Natural killer cell (primary cell): ENCODE results near the gene PDILT. TPM values are rescaled to one million over a fixed set of nuclear protein-coding genes. Genes with fewer than 3 reads are reported as not detected.

ENCODE experiments used
- ATAC-seq, 3 donors: fragments of 150-1000 bp in 2 of 3; fragments of 200-7000 bp in 1 of 3; cut with Tn5 transposase; 1 replicate in 1 of 3; 2 replicates in 2 of 3; pipeline ENCODE4 v1.10.0; 2021; ENCODE audit warnings: mild to moderate bottlenecking in 2 of 3, moderate library complexity in 2 of 3
- DNase-seq, 2 donors: peaks; one replicate each; pipeline versions ENCODE4 v3.0.0 to v3.0.0-alpha.2; 2013 to 2021; ENCODE audit warnings: mixed read lengths in 1 of 2
- H3K27ac ChIP-seq: one replicate; pipeline ENCODE4 v1.5.1; 2013; ENCODE audit warnings: mild to moderate bottlenecking, low read length
- H3K27me3 ChIP-seq: one replicate; pipeline ENCODE4 v1.6.1; 2013; ENCODE audit warnings: low read length; ENCODE audit not compliant: control insufficient read depth, insufficient read depth
- H3K36me3 ChIP-seq: one replicate; pipeline ENCODE4 v1.6.1; 2013; ENCODE audit warnings: low read length; ENCODE audit not compliant: control insufficient read depth, insufficient read depth
- H3K4me1 ChIP-seq: one replicate; pipeline ENCODE4 v1.6.1; 2013; ENCODE audit warnings: low read length; ENCODE audit not compliant: control insufficient read depth, insufficient read depth
- H3K4me3 ChIP-seq: one replicate; pipeline ENCODE4 v1.5.1; 2013; ENCODE audit warnings: low read length
- H3K9me3 ChIP-seq: one replicate; pipeline ENCODE4 v1.6.1; 2013; ENCODE audit warnings: low read length; ENCODE audit not compliant: control insufficient read depth, insufficient read depth
- H3K27ac Mint-ChIP-seq, 2 donors: one replicate each; pipeline ENCODE4 v1.8.0; 2022; ENCODE audit warnings: mild to moderate bottlenecking in 2 of 2, mixed read lengths in 2 of 2, moderate library complexity in 1 of 2
- H3K27me3 Mint-ChIP-seq, 2 donors: one replicate each; pipeline ENCODE4 v1.8.0; 2022; ENCODE audit warnings: low read depth in 2 of 2, mixed read lengths in 2 of 2
- H3K36me3 Mint-ChIP-seq: one replicate; pipeline ENCODE4 v1.8.0; 2022; ENCODE audit warnings: mixed read lengths
- H3K4me1 Mint-ChIP-seq, 2 donors: one replicate each; pipeline ENCODE4 v1.8.0; 2022; ENCODE audit warnings: mixed read lengths in 2 of 2
- H3K4me3 Mint-ChIP-seq: one replicate; pipeline ENCODE4 v1.8.0; 2022; ENCODE audit warnings: mild to moderate bottlenecking, moderate library complexity, mixed read lengths
- H3K9me3 Mint-ChIP-seq, 2 donors: one replicate each; pipeline ENCODE4 v1.8.0; 2022; ENCODE audit warnings: mixed read lengths in 2 of 2
- WGBS: methylation state at CpG from one replicate; pipeline ENCODE4 v1.1.7; 2013; ENCODE audit warnings: missing lambda C conversion rate; ENCODE audit not compliant: insufficient coverage; 5-methylcytosine and 5-hydroxymethylcytosine counted together
- intact Hi-C: fragments of 100-400 bp; cut with micrococcal nuclease; formaldehyde crosslinking; loops from one replicate; pipeline ENCODE4 v1.14.2; 2022
- total RNA-seq, 4 donors: library from RNA; stranded (reverse); fragments of 120-200 nt in 1 of 4; gene quantifications; one replicate each; pipeline versions ENCODE4 v1.2.3 to v1.2.4, GENCODE V29; 2013 to 2022
- TF ChIP-seq, protein P1 (sequence below): fragments of 200-600 bp; IDR thresholded peaks from one replicate; pipeline ENCODE4 v1.8.0; 2022; ENCODE audit warnings: antibody characterized with exemption

Gene PDILT
- total RNA-seq, 3 donors from 2014 or later (not counting 1 experiment from before 2014, with no cell fraction given): not detected

DNA sequence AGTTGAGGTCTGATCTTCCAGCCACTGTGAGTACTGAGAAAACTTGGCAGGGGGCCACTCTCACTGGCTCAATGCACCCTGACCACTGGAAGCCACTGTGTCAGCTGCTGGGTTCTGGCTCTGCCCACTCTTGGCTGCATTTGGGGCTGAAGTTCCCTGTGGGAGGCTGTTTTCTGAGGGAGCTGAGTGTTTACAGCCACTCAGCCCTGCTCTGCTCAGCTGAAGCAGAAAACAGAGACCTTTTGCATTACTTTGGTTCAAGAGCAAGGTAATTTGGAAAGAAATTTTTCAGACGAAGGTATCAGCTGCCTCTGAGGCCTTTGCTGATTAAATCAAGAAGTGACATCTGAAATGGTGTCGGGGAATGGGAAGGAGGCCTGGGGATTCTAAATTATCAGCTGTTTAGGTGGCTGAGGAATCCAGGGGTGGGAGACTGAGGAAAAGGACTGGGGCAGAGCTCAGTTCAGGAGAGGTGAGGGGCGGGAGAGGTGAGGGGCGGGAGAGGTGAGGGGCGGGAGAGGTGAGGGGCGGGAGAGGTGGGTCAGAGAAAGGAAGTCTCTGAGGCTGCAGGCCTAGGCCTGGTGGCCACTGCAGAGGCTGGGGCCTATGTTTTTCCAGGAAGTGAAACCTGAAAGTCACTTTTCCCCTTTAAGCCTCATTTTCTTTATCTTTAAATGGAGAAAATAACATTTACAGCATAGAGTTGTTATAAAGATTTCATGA lies 5.0 kb upstream of the PDILT start, which contains the start of gene ACSM5:
TSS of gene ACSM5 (plus strand) at position 137 of the 723 bp plus-strand sequence. CDS start 1,951 bp downstream, outside the sequence.
- WGBS: 76% methylated on average over 5 of the region's 6 CpGs
- TF ChIP-seq, protein P1, sequence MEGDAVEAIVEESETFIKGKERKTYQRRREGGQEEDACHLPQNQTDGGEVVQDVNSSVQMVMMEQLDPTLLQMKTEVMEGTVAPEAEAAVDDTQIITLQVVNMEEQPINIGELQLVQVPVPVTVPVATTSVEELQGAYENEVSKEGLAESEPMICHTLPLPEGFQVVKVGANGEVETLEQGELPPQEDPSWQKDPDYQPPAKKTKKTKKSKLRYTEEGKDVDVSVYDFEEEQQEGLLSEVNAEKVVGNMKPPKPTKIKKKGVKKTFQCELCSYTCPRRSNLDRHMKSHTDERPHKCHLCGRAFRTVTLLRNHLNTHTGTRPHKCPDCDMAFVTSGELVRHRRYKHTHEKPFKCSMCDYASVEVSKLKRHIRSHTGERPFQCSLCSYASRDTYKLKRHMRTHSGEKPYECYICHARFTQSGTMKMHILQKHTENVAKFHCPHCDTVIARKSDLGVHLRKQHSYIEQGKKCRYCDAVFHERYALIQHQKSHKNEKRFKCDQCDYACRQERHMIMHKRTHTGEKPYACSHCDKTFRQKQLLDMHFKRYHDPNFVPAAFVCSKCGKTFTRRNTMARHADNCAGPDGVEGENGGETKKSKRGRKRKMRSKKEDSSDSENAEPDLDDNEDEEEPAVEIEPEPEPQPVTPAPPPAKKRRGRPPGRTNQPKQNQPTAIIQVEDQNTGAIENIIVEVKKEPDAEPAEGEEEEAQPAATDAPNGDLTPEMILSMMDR: no peak
- no peak within 1 kb of the TSS for H3K4me3 ChIP-seq
- intact Hi-C loops: no loop called here
- ATAC-seq (no peak), DNase-seq (no peak)
- H3K27me3 ChIP-seq: no peaks in the 10 kb centered on the region
- Mint-ChIP-seq H3K36me3 (no peaks in the 10 kb centered on the region), H3K27ac (no peak within 1 kb of the TSS), H3K4me1 (no peaks in the 10 kb centered on the region), H3K9me3 (no peaks in the 10 kb centered on the region), H3K27me3 (peaks cover 2 to 4% of the 10 kb centered on the region in 2 donors), H3K4me3 (no peak within 1 kb of the TSS)
- peaks cover 3% of the 10 kb centered on the region for H3K4me1 ChIP-seq
- no peaks in the 10 kb centered on the region for H3K9me3 ChIP-seq
- H3K36me3 ChIP-seq: no peaks in the 10 kb centered on the region
- no peak within 1 kb of the TSS for H3K27ac ChIP-seq

DNA sequence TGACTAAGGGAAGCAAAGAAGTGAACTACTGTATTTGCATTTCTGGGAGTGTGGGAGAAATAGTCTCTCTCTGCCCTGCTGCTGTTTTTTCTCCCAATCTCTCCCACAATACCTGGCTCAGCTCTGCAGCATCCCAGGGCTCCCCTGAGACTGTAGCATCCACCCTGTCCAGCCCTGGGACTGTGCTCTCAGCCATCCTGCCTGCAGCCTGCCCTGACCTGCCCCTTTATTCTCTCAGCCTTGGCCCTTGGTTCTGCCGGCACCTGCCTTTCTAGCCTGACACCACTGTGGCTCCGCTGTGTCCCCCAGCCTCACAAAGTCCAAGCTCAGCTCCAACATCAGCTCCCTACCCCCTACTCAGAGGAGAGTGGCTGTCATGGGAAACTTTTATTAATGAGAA lies 1.9 kb downstream of the PDILT start:
- TF ChIP-seq, protein P1: no peak
- no peaks in the 10 kb centered on the region for H3K27me3 ChIP-seq
- H3K36me3 Mint-ChIP-seq: no peaks in the 10 kb centered on the region
- H3K9me3 ChIP-seq: no peaks in the 10 kb centered on the region
- H3K4me3 Mint-ChIP-seq: no peak overlapping the region
- H3K27ac ChIP-seq: no peak overlapping the region
- H3K27ac Mint-ChIP-seq: no peak overlapping the region
- H3K4me1 ChIP-seq: no peaks in the 10 kb centered on the region
- no peaks in the 10 kb centered on the region for H3K4me1 Mint-ChIP-seq
- DNase-seq (no peak), ATAC-seq (no peak)
- WGBS: 86% methylated on average over 2 of the region's 2 CpGs
- intact Hi-C loops: no loop called here
- no peak overlapping the region for H3K4me3 ChIP-seq
- H3K27me3 Mint-ChIP-seq: no peaks in the 10 kb centered on the region
- no peaks in the 10 kb centered on the region for H3K9me3 Mint-ChIP-seq
- H3K36me3 ChIP-seq: no peaks in the 10 kb centered on the region

DNA sequence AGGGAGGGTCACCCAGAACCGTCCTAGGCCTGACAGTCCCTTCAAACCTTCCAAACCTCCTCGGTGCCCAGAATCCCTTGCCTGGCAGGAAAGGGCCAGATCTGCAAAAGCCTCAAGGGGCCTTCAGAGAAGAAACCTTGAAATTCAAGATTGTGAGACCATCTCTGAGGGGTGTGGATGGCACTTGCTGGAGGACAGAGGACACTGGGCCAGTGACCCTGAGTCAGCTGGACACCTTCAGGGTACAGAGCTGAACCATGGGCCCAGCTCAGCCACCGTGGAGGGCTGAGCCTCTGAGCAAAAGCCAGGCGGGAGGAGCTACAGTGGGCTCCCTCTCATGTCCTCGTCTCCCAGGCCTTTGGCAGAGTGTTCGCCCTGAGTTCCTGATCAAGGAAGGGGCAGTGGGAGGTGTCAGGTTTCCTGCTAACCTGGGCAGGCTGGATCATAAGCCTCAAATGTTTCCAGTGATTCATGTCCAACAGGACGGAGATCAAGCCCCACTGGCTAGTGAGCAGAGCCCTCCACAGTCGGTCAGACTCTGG lies 3.0 kb downstream of the PDILT start:
- TF ChIP-seq, protein P1: no peak
- Histone ChIP-seq H3K27ac (no peak overlapping the region), H3K4me1 (no peaks in the 10 kb centered on the region), H3K4me3 (no peak overlapping the region), H3K9me3 (no peaks in the 10 kb centered on the region), H3K36me3 (no peaks in the 10 kb centered on the region), H3K27me3 (no peaks in the 10 kb centered on the region)
- no peaks in the 10 kb centered on the region for H3K4me1 Mint-ChIP-seq
- no peak overlapping the region for H3K4me3 Mint-ChIP-seq
- intact Hi-C loops: no loop called here
- no peak for ATAC-seq
- no peak overlapping the region for H3K27ac Mint-ChIP-seq
- no peak for DNase-seq
- no peaks in the 10 kb centered on the region for H3K9me3 Mint-ChIP-seq
- 78% methylated on average over 8 of the region's 8 CpGs for WGBS
- H3K36me3 Mint-ChIP-seq: no peaks in the 10 kb centered on the region
- H3K27me3 Mint-ChIP-seq: no peaks in the 10 kb centered on the region
